PC-9 (cell line): ENCODE data around the gene LRRFIP1. TPM values are rescaled to one million over a fixed set of nuclear protein-coding genes. Genes with fewer than 3 reads are reported as not detected.

Experiments
- BruUV-seq: library from RNA; stranded (reverse); fragments of 400-500 nt; replicated peaks from 2 replicates; lab custom pipeline; 2021; lab: Mats Ljungman, UMichigan
- CTCF ChIA-PET: fragments of 300-600 bp; sonication (Branson Sonifier 250); formaldehyde crosslinking; loops from one replicate; lab custom pipeline; 2022; ENCODE audit warnings: antibody characterized with exemption; lab: Charles Lee
- POLR2A ChIA-PET: fragments of 300-600 bp; sonication (Branson Sonifier 250); formaldehyde crosslinking; loops from one replicate; lab custom pipeline; 2022; ENCODE audit warnings: antibody characterized with exemption; ENCODE audit not compliant: unreplicated experiment; lab: Charles Lee
- DNase-seq, 2 experiments: peaks; one replicate each; pipeline versions ENCODE4 v3.0.0 to v3.0.0-alpha.2; 2015 to 2022; ENCODE audit warnings: mixed read lengths in 1 of 2
- H2AFZ ChIP-seq: fragments of 200-600 bp; sonication (generic); 2 replicates; pipeline ENCODE4 v1.8.1; 2017; ENCODE audit warnings: antibody characterized with exemption
- H3F3A ChIP-seq: fragments of 200-600 bp; sonication (generic); 2 replicates; pipeline ENCODE4 v1.8.1; 2017; ENCODE audit warnings: antibody characterized with exemption, mild to moderate bottlenecking, low read depth; ENCODE audit not compliant: insufficient read depth
- H3K27ac ChIP-seq: fragments of 200-600 bp; sonication (generic); 2 replicates; pipeline ENCODE4 v1.6.1; 2016; ENCODE audit warnings: mixed run types
- H3K27me3 ChIP-seq: fragments of 200-600 bp; sonication (generic); 2 replicates; pipeline ENCODE4 v1.6.1; 2016; ENCODE audit warnings: low read depth, mixed run types; ENCODE audit not compliant: insufficient read depth
- H3K36me3 ChIP-seq: fragments of 200-600 bp; sonication (generic); 2 replicates; pipeline ENCODE4 v1.6.1; 2016; ENCODE audit warnings: low read depth, mixed run types
- H3K4me1 ChIP-seq: fragments of 200-600 bp; sonication (generic); replicated peaks from 2 replicates; pipeline ENCODE4 v1.6.1; 2016; ENCODE audit warnings: mixed run types; ENCODE audit not compliant: insufficient read depth
- H3K4me2 ChIP-seq: fragments of 200-600 bp; sonication (generic); 2 replicates; pipeline ENCODE4 v1.6.1; 2017; ENCODE audit warnings: mixed run types
- H3K4me3 ChIP-seq: fragments of 200-600 bp; sonication (generic); 2 replicates; pipeline ENCODE4 v1.6.1; 2016; ENCODE audit warnings: mixed run types
- H3K79me2 ChIP-seq: fragments of 200-600 bp; sonication (generic); 2 replicates; pipeline ENCODE4 v1.6.1; 2017; ENCODE audit warnings: low read depth, mixed run types
- H3K9me2 ChIP-seq: fragments of 200-600 bp; sonication (generic); 2 replicates; pipeline ENCODE4 v1.8.1; 2017; ENCODE audit warnings: mild to moderate bottlenecking; ENCODE audit not compliant: insufficient read depth
- H3K9me3 ChIP-seq: fragments of 200-600 bp; sonication (generic); 2 replicates; pipeline ENCODE4 v1.8.1; 2016; ENCODE audit warnings: low read depth; ENCODE audit not compliant: insufficient read depth
- H4K20me1 ChIP-seq: fragments of 200-600 bp; sonication (generic); 2 replicates; pipeline ENCODE4 v1.8.1; 2017; ENCODE audit not compliant: insufficient read depth
- CTCF ChIP-seq: fragments of 200-600 bp; sonication (generic); conservative IDR thresholded peaks from 2 replicates; pipeline ENCODE4 v1.6.1; 2017; ENCODE audit warnings: mixed run types, antibody characterized with exemption, mild to moderate bottlenecking, moderate library complexity
- EZH2 ChIP-seq: fragments of 200-600 bp; sonication (generic); IDR thresholded peaks from 2 replicates; pipeline ENCODE4 v1.8.0; 2017; ENCODE audit warnings: antibody characterized with exemption, low read depth
- intact Hi-C: fragments of 100-400 bp; cut with micrococcal nuclease; formaldehyde crosslinking; loops from one replicate; pipeline ENCODE4 v1.10.0; 2022; ENCODE audit not compliant: unreplicated experiment
- total RNA-seq: library from RNA; stranded (reverse); gene quantifications from 2 replicates; pipeline ENCODE4 v1.2.3, GENCODE V29; 2021

LRRFIP1 gene
- total RNA-seq, 1 experiment from 2014 or later = 238 TPM

- Histone ChIP-seq H3K36me3 (no peaks in the 10 kb centered on the region), H3K27ac (no peak overlapping the region), H3K4me1 (peaks cover 49% of the 10 kb centered on the region), H3K79me2 (peaks cover 12% of the 10 kb centered on the region; the same call in 1 of the 2 replicates), H3K4me2 (no peak overlapping the region), H3K4me3 (no peak overlapping the region), H3K27me3 (no peaks in the 10 kb centered on the region), H3F3A (peaks cover 53% of the 10 kb centered on the region), H4K20me1 (no peaks in the 10 kb centered on the region), H2AFZ (no peak overlapping the region), H3K9me2 (no peaks in the 10 kb centered on the region), H3K9me3 (no peaks in the 10 kb centered on the region)
- POLR2A ChIA-PET = interaction anchor here (0.8 kb wide), 1 partner anchor 9 kb away, joined by 7 read pairs; no protein-coding TSS in a partner anchor
- TF ChIP-seq EZH2 = no peak
- TF ChIP-seq CTCF = no peak
- DNase-seq = no peak
- no TSS peak for BruUV-seq
- CTCF ChIA-PET = no interaction called here
- intact Hi-C loops = no loop called here
These were observed 54.8 kb downstream of the LRRFIP1 start for GRCh38 chr2:237682151-237682550.

GRCh38 chr2:237682856-237683670, 55.7 kb downstream of the LRRFIP1 start:
- no TSS peak for BruUV-seq
- CTCF ChIA-PET = no interaction called here
- peaks cover 48% of the 10 kb centered on the region for H3K4me1 ChIP-seq
- DNase-seq = peak; percentile 92 to 94
- TF ChIP-seq CTCF (no peak), EZH2 (no peak)
- H3K9me3 ChIP-seq = no peaks in the 10 kb centered on the region
- no peaks in the 10 kb centered on the region for H4K20me1 ChIP-seq
- H3K27ac ChIP-seq = 0 out of 2 replicates have a peak overlapping the region, but pooled peaks have one; percentile 6
- H3K4me3 ChIP-seq = peak overlapping the region; percentile 46; the same call in 1 of the 2 replicates
- H2AFZ ChIP-seq = peak overlapping the region; percentile 70
- H3K4me2 ChIP-seq = peak overlapping the region; percentile 75
- intact Hi-C loops = no loop called here
- no peaks in the 10 kb centered on the region for H3K27me3 ChIP-seq
- no peaks in the 10 kb centered on the region for H3K36me3 ChIP-seq
- POLR2A ChIA-PET = interaction anchor here (0.8 kb wide), 2 partner anchors 10 to 92 kb away, joined by 5 to 7 read pairs; no protein-coding TSS in a partner anchor
- peaks cover 51% of the 10 kb centered on the region for H3F3A ChIP-seq
- no peaks in the 10 kb centered on the region for H3K9me2 ChIP-seq
- H3K79me2 ChIP-seq = peaks cover 12% of the 10 kb centered on the region; the same call in 1 of the 2 replicates

GRCh38 chr2:237685408-237685807, 58.0 kb downstream of the LRRFIP1 start:
- H3K9me3 ChIP-seq = no peaks in the 10 kb centered on the region
- BruUV-seq = no TSS peak
- peaks cover 60% of the 10 kb centered on the region for H3F3A ChIP-seq
- TF ChIP-seq CTCF (peak; percentile 29; the same call in 1 of the 2 replicates), EZH2 (no peak)
- H3K79me2 ChIP-seq = peaks cover 12% of the 10 kb centered on the region; the same call in 1 of the 2 replicates
- H4K20me1 ChIP-seq = no peaks in the 10 kb centered on the region
- no peaks in the 10 kb centered on the region for H3K36me3 ChIP-seq
- no peak for DNase-seq
- no peaks in the 10 kb centered on the region for H3K9me2 ChIP-seq
- no peak overlapping the region for H3K27ac ChIP-seq
- H3K4me2 ChIP-seq = no peak overlapping the region
- no peaks in the 10 kb centered on the region for H3K27me3 ChIP-seq
- ChIA-PET POLR2A (interaction anchor here (0.5 kb wide), 1 partner anchor 28 kb away, joined by 3 read pairs; no protein-coding TSS in a partner anchor), CTCF (interaction anchor here (0.5 kb wide), 1 partner anchor 94 kb away, joined by 4 read pairs; no protein-coding TSS in a partner anchor)
- intact Hi-C loops = loop anchor here (5.0 kb wide), 1 partner anchor 198 kb away; the partner anchor contains the start of gene MLPH
- no peak overlapping the region for H2AFZ ChIP-seq
- no peak overlapping the region for H3K4me3 ChIP-seq
- peaks cover 57% of the 10 kb centered on the region for H3K4me1 ChIP-seq
